ENCODE measurements around the gene CDH23.

The CDH23 gene

GRCh38 chr10:71370031-71370430 is 26.7 kb upstream of the CDH23 start:
- DNase-seq: no peak

- DNase-seq: no peak
Observed at GRCh38 chr10:71371750-71372166, 25.0 kb upstream of the CDH23 start.

- DNase-seq: no peak
Observed at GRCh38 chr10:71372882-71373495, 23.7 kb upstream of the CDH23 start.

- no peak for DNase-seq
Observed at GRCh38 chr10:71374481-71375233, 22.1 kb upstream of the CDH23 start.

- no peak for DNase-seq
Observed at GRCh38 chr10:71375952-71376351, 20.8 kb upstream of the CDH23 start.

GRCh38 chr10:71378336-71379117 is 18.2 kb upstream of the CDH23 start:
- no peak for DNase-seq

GRCh38 chr10:71379118-71379766 is 17.5 kb upstream of the CDH23 start:
- no peak for DNase-seq

- no peak for DNase-seq
Observed at GRCh38 chr10:71380841-71381240, 15.9 kb upstream of the CDH23 start.

GRCh38 chr10:71381611-71382010 is 15.1 kb upstream of the CDH23 start:
- DNase-seq: no peak

GRCh38 chr10:71382028-71382427 is 14.7 kb upstream of the CDH23 start:
- DNase-seq: no peak

GRCh38 chr10:71382757-71383156 is 14.0 kb upstream of the CDH23 start:
- no peak for DNase-seq

- no peak for DNase-seq
Observed at GRCh38 chr10:71383972-71384687, 12.6 kb upstream of the CDH23 start.

- no peak for DNase-seq
Observed at GRCh38 chr10:71388171-71388570, 8.5 kb upstream of the CDH23 start.

GRCh38 chr10:71388583-71389310 is 8.0 kb upstream of the CDH23 start:
- DNase-seq: no peak

- DNase-seq: no peak
Observed at GRCh38 chr10:71389768-71390460, 6.8 kb upstream of the CDH23 start.

- DNase-seq: no peak
Observed at GRCh38 chr10:71390461-71390835, 6.3 kb upstream of the CDH23 start.

- no peak for DNase-seq
Observed at GRCh38 chr10:71390921-71391690, 5.6 kb upstream of the CDH23 start.

- no peak for DNase-seq
Observed at GRCh38 chr10:71391701-71392100, 5.0 kb upstream of the CDH23 start.

GRCh38 chr10:71392292-71392691 is 4.4 kb upstream of the CDH23 start:
- DNase-seq: no peak
